H1 (cell line): Measurements from ENCODE around the gene KRR1. TPM values are rescaled to one million over a fixed set of nuclear protein-coding genes. Genes with fewer than 3 reads are reported as not detected.

Experiments used
- CEBPB ChIP-seq: IDR thresholded peaks from 2 replicates; pipeline ENCODE4 v1.6.1; 2012; ENCODE audit warnings: low read depth, low read length
- NANOG ChIP-seq: IDR thresholded peaks from 2 replicates; pipeline ENCODE4 v1.6.1; 2011; ENCODE audit warnings: low read length, low read depth, mild to moderate bottlenecking, inconsistent platforms; ENCODE audit not compliant: insufficient read depth, poor library complexity, severe bottlenecking
- SIN3A ChIP-seq, 2 experiments: IDR thresholded peaks in 1 of 2; conservative IDR thresholded peaks in 1 of 2; 2 replicates each; pipeline ENCODE4 v1.6.1; 2011 to 2012; ENCODE audit warnings: low read length in 2 of 2, improper control_type of control experiment in 1 of 2, low read depth in 1 of 2, mild to moderate bottlenecking in 1 of 2
- SUZ12 ChIP-seq: fragments of 200-600 bp; sonication (generic); IDR thresholded peaks from 2 replicates; pipeline ENCODE4 v1.6.1; 2012; ENCODE audit warnings: mild to moderate bottlenecking, inconsistent platforms, low read length, moderate library complexity, mixed read lengths
- polyA plus RNA-seq, 7 experiments: library from polyadenylated mRNA; depleted of rRNA in 3 of 7; stranded (reverse) in 5 of 7; unstranded in 2 of 7; fragments of >200 nt in 5 of 7; fragments of 200-250 nt in 2 of 7; gene quantifications; 1 replicate in 5 of 7; 2 replicates in 1 of 7; 4 replicates in 1 of 7; pipeline versions ENCODE4 v1.2.1 to v1.2.3, GENCODE V29; 2011 to 2013; ENCODE audit warnings: missing spikeins in 2 of 7, mixed read lengths in 2 of 7
- total RNA-seq: library from RNA; stranded (reverse); fragmentation: NEBNext Ultra II Directional; extraction: Animal tissue kit (Norgen Biotek cat#: 25700); gene quantifications from 2 replicates; pipeline ENCODE4 v1.2.1, GENCODE V29; 2021
- TF ChIP-seq, protein P1 (sequence below): fragments of 300-600 bp; sonication (generic); IDR thresholded peaks from 2 replicates; pipeline ENCODE4 v1.7.1; 2012; ENCODE audit warnings: low read length, moderate library complexity, mild to moderate bottlenecking, inconsistent platforms; ENCODE audit not compliant: insufficient replicate concordance

KRR1 gene
- total and polyA plus RNA-seq, 2 of the 8 experiments (the other 6 are each of a cell fraction or from before 2014, with no cell fraction given): 6.1 to 80.1 TPM

DNA sequence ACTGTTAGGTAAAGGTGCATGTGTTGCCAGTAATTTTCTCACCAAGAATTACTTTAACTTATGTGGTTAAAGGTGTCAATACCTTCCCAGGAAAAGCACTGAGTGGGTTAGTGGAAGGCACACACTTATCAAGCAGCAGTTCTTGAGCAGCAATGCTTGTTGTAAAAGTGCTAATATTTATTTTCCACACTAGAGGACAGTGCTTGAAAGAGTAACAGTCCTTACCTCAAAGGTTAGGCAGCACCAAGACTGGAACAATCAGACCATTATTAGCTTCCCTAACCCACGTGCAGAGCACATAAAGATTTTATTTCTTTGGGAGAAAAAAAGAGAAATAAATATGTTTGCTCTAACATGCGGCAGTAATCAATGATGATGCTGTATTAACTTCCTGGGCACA lies 48.8 kb upstream of the KRR1 start (continued):
- TF ChIP-seq, protein P1, sequence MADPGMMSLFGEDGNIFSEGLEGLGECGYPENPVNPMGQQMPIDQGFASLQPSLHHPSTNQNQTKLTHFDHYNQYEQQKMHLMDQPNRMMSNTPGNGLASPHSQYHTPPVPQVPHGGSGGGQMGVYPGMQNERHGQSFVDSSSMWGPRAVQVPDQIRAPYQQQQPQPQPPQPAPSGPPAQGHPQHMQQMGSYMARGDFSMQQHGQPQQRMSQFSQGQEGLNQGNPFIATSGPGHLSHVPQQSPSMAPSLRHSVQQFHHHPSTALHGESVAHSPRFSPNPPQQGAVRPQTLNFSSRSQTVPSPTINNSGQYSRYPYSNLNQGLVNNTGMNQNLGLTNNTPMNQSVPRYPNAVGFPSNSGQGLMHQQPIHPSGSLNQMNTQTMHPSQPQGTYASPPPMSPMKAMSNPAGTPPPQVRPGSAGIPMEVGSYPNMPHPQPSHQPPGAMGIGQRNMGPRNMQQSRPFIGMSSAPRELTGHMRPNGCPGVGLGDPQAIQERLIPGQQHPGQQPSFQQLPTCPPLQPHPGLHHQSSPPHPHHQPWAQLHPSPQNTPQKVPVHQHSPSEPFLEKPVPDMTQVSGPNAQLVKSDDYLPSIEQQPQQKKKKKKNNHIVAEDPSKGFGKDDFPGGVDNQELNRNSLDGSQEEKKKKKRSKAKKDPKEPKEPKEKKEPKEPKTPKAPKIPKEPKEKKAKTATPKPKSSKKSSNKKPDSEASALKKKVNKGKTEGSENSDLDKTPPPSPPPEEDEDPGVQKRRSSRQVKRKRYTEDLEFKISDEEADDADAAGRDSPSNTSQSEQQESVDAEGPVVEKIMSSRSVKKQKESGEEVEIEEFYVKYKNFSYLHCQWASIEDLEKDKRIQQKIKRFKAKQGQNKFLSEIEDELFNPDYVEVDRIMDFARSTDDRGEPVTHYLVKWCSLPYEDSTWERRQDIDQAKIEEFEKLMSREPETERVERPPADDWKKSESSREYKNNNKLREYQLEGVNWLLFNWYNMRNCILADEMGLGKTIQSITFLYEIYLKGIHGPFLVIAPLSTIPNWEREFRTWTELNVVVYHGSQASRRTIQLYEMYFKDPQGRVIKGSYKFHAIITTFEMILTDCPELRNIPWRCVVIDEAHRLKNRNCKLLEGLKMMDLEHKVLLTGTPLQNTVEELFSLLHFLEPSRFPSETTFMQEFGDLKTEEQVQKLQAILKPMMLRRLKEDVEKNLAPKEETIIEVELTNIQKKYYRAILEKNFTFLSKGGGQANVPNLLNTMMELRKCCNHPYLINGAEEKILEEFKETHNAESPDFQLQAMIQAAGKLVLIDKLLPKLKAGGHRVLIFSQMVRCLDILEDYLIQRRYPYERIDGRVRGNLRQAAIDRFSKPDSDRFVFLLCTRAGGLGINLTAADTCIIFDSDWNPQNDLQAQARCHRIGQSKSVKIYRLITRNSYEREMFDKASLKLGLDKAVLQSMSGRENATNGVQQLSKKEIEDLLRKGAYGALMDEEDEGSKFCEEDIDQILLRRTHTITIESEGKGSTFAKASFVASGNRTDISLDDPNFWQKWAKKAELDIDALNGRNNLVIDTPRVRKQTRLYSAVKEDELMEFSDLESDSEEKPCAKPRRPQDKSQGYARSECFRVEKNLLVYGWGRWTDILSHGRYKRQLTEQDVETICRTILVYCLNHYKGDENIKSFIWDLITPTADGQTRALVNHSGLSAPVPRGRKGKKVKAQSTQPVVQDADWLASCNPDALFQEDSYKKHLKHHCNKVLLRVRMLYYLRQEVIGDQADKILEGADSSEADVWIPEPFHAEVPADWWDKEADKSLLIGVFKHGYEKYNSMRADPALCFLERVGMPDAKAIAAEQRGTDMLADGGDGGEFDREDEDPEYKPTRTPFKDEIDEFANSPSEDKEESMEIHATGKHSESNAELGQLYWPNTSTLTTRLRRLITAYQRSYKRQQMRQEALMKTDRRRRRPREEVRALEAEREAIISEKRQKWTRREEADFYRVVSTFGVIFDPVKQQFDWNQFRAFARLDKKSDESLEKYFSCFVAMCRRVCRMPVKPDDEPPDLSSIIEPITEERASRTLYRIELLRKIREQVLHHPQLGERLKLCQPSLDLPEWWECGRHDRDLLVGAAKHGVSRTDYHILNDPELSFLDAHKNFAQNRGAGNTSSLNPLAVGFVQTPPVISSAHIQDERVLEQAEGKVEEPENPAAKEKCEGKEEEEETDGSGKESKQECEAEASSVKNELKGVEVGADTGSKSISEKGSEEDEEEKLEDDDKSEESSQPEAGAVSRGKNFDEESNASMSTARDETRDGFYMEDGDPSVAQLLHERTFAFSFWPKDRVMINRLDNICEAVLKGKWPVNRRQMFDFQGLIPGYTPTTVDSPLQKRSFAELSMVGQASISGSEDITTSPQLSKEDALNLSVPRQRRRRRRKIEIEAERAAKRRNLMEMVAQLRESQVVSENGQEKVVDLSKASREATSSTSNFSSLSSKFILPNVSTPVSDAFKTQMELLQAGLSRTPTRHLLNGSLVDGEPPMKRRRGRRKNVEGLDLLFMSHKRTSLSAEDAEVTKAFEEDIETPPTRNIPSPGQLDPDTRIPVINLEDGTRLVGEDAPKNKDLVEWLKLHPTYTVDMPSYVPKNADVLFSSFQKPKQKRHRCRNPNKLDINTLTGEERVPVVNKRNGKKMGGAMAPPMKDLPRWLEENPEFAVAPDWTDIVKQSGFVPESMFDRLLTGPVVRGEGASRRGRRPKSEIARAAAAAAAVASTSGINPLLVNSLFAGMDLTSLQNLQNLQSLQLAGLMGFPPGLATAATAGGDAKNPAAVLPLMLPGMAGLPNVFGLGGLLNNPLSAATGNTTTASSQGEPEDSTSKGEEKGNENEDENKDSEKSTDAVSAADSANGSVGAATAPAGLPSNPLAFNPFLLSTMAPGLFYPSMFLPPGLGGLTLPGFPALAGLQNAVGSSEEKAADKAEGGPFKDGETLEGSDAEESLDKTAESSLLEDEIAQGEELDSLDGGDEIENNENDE: no peak
- TF ChIP-seq SUZ12 (no peak), CEBPB (no peak), NANOG (no peak), SIN3A (conservative IDR thresholded peaks at IDR 0.05 in 1 of 2, IDR thresholded peaks at IDR 0.05 in 1 of 2; ENCODE audit: low read depth in 1 of 2, low read length in 2 of 2) (no peak)
